Esophagus muscularis mucosa (tissue), 4 donors: Measurements from ENCODE around the gene ST7. TPM values are rescaled to one million over a fixed set of nuclear protein-coding genes. Genes with fewer than 3 reads are reported as not detected.

Source experiments
- DNase-seq: peaks from one replicate; pipeline ENCODE4 v3.0.0-alpha.2; 2017; ENCODE audit errors: extremely low spot score
- H3K27ac ChIP-seq, 4 donors: fragments of 200-600 bp; sonication (generic); replicated peaks in 1 of 4; 1 replicate in 3 of 4; 2 replicates in 1 of 4; pipeline ENCODE4 v1.5.1; 2016 to 2019; ENCODE audit warnings: mild to moderate bottlenecking in 1 of 4
- H3K27me3 ChIP-seq, 4 donors: fragments of 200-600 bp; sonication (generic); one replicate each; pipeline versions ENCODE4 v1.5.1 to v1.6.0; 2016 to 2019
- H3K36me3 ChIP-seq, 4 donors: fragments of 200-600 bp; sonication (generic); one replicate each; pipeline ENCODE4 v1.5.1; 2016 to 2019
- H3K4me1 ChIP-seq, 4 donors: fragments of 200-600 bp; sonication (generic); one replicate each; pipeline ENCODE4 v1.5.1; 2016 to 2019
- H3K4me3 ChIP-seq, 4 donors: fragments of 200-600 bp; sonication (generic); 1 replicate in 2 of 4; 2 replicates in 2 of 4; pipeline ENCODE4 v1.5.1; 2016 to 2019; ENCODE audit warnings: mild to moderate bottlenecking in 4 of 4, moderate library complexity in 1 of 4
- H3K9me3 ChIP-seq, 4 donors: fragments of 200-600 bp; sonication (generic); 1 replicate in 3 of 4; 2 replicates in 1 of 4; pipeline ENCODE4 v1.5.1; 2016 to 2019
- EP300 ChIP-seq: sonication (generic); formaldehyde crosslinking; IDR thresholded peaks from one replicate; pipeline ENCODE4 v1.6.1; 2017; ENCODE audit warnings: antibody characterized with exemption
- POLR2A ChIP-seq: fragments of 450-650 bp; IDR thresholded peaks from one replicate; pipeline ENCODE4 v1.6.1; 2017; ENCODE audit warnings: antibody characterized with exemption, moderate library complexity, mild to moderate bottlenecking, low read depth
- POLR2AphosphoS5 ChIP-seq, 2 donors: sonication (generic); formaldehyde crosslinking; IDR thresholded peaks; one replicate each; pipeline ENCODE4 v1.6.1; 2017; ENCODE audit warnings: antibody characterized with exemption in 2 of 2
- WGBS: methylation state at CpG from one replicate; pipeline ENCODE4 v1.1.5; 2018; 5-methylcytosine and 5-hydroxymethylcytosine counted together
- intact Hi-C: fragments of 100-400 bp; cut with DNase I; formaldehyde crosslinking; loops from one replicate; pipeline ENCODE4 v1.15.1; 2023
- total RNA-seq, 4 donors: library from RNA; depleted of rRNA; stranded (reverse); fragments of >200 nt; gene quantifications; one replicate each; pipeline versions ENCODE4 v1.1.0 to v1.2.1, GENCODE V29; 2016
- TF ChIP-seq, protein P1 (sequence below), 3 experiments: fragments of 200-600 bp in 2 of 3; fragments of 450-650 bp in 1 of 3; sonication (generic) in 2 of 3; IDR thresholded peaks; one replicate each; pipeline ENCODE4 v1.5.1; 2017 to 2019; ENCODE audit warnings: antibody characterized with exemption in 3 of 3, mild to moderate bottlenecking in 2 of 3, moderate library complexity in 1 of 3

The ST7 gene
- total RNA-seq, 4 donors from 2014 or later = 16.9 to 22.0 (median 18.2) TPM

DNA sequence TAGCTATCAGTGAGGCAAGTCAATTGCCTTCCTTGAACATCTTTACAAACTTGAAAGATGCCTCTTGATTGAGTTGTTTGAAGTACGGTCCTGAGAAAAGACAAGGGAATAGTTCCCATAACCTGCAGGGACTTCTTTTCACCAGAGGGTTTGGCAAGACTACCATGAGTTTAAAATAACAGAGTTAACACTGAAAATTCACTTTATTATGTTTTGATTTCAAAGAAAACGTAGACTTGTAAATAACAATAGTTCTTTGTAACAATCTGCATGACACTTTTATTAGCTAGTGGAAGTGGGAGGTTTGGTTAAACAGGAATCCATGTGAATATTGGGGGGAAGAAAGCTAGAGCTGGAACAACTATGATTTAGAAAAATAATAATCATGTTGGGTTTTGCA, 320.0 kb downstream of the ST7 start:
- intact Hi-C loops = no loop called here
- no peaks in the 10 kb centered on the region for H3K4me1 ChIP-seq
- DNase-seq = no peak
- H3K36me3 ChIP-seq = no peaks in the 10 kb centered on the region
- peaks cover 0 to 10% (median 0%) of the 10 kb centered on the region in 4 donors for H3K27me3 ChIP-seq
- H3K4me3 ChIP-seq = no peak overlapping the region
- H3K9me3 ChIP-seq = no peaks in the 10 kb centered on the region
- TF ChIP-seq EP300 = no peak
- no peak for TF ChIP-seq POLR2AphosphoS5 (IDR thresholded peaks at IDR 0.05)
- TF ChIP-seq, protein P1, sequence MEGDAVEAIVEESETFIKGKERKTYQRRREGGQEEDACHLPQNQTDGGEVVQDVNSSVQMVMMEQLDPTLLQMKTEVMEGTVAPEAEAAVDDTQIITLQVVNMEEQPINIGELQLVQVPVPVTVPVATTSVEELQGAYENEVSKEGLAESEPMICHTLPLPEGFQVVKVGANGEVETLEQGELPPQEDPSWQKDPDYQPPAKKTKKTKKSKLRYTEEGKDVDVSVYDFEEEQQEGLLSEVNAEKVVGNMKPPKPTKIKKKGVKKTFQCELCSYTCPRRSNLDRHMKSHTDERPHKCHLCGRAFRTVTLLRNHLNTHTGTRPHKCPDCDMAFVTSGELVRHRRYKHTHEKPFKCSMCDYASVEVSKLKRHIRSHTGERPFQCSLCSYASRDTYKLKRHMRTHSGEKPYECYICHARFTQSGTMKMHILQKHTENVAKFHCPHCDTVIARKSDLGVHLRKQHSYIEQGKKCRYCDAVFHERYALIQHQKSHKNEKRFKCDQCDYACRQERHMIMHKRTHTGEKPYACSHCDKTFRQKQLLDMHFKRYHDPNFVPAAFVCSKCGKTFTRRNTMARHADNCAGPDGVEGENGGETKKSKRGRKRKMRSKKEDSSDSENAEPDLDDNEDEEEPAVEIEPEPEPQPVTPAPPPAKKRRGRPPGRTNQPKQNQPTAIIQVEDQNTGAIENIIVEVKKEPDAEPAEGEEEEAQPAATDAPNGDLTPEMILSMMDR (IDR thresholded peaks at IDR 0.05) = no peak
- TF ChIP-seq POLR2A = no peak
- 74% methylated on average over 2 of the region's 2 CpGs for WGBS
- H3K27ac ChIP-seq = no peak overlapping the region

DNA sequence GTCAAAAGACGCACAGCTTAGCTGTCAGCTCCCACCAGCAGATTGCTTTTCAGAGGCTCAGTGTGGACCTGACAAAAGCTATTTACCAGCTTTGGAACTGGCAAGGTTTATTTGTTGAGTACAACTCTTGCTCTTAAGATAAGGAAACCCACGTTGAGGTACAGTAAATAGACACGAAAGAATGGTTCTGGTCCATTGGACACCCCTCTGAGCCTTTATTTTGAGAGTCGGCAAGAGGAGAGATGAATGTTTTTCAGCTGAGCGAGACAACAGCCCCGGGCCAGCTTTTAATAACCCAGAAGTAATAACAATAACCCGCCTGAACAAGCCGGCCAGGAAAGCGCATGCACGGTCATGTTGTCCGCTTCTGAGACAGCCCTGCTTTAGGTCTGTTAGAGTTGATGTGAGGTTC, 320.5 kb downstream of the ST7 start:
- intact Hi-C loops = no loop called here
- DNase-seq = no peak
- Histone ChIP-seq H3K9me3 (no peaks in the 10 kb centered on the region), H3K36me3 (no peaks in the 10 kb centered on the region), H3K4me1 (no peaks in the 10 kb centered on the region), H3K4me3 (no peak overlapping the region), H3K27ac (no peak overlapping the region), H3K27me3 (peaks cover 0 to 10% (median 0%) of the 10 kb centered on the region in 4 donors)
- 67% methylated on average over 11 of the region's 11 CpGs for WGBS
- TF ChIP-seq POLR2AphosphoS5 (IDR thresholded peaks at IDR 0.05) = no peak
- TF ChIP-seq EP300 = no peak
- TF ChIP-seq, protein P1 (IDR thresholded peaks at IDR 0.05) = no peak
- TF ChIP-seq POLR2A = no peak

DNA sequence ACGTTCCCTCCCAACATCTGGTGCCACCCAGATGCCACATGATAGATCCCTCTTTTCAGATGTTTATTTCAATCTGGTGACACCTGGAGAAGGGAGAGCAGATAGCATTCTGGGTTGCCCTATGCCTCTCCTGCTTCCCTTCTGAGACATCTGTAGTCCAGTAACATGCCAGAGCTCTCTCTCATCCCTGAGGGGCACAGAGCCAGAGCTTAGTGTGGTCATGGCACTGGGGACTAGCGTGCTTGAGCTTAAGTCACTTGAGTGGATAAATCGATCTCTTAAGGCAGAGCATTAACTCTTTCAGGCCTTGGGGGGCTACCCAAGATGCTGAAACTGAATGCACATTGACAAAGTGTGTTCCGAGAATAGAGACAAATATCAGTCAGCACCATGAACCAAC, 321.6 kb downstream of the ST7 start:
- TF ChIP-seq POLR2AphosphoS5 (IDR thresholded peaks at IDR 0.05) (no peak), POLR2A (no peak), EP300 (no peak)
- TF ChIP-seq, protein P1 (IDR thresholded peaks at IDR 0.05) = no peak
- Histone ChIP-seq H3K4me3 (no peak overlapping the region), H3K9me3 (no peaks in the 10 kb centered on the region), H3K36me3 (no peaks in the 10 kb centered on the region), H3K27ac (no peak overlapping the region), H3K4me1 (no peaks in the 10 kb centered on the region), H3K27me3 (peaks cover 0 to 10% (median 0%) of the 10 kb centered on the region in 4 donors)
- DNase-seq = no peak
- intact Hi-C loops = no loop called here
- 68% methylated on average over 4 of the region's 4 CpGs for WGBS

DNA sequence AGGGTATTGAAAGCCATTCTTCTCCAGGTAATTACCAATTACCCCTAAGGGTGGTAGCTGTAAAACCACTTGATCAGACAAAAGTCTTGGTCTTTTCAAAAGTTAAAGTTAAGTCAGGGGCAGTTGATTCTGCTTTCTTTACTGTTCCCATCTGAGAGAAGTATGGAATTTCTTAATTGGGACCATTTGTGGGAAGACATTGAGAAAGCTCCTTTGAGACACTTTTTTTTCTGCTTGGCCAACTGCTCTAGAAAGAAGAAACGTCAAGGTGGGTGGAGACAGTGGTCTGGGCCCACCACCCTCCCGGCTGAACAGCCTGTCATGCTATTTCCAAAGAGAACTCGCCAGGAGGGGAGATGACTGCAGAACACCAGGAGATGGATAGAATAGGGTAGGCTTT, 324.3 kb downstream of the ST7 start:
- WGBS = 75% methylated on average over 3 of the region's 3 CpGs
- no peaks in the 10 kb centered on the region for H3K4me1 ChIP-seq
- H3K9me3 ChIP-seq = no peaks in the 10 kb centered on the region
- no peak for DNase-seq
- intact Hi-C loops = no loop called here
- H3K27me3 ChIP-seq = peaks cover 0 to 10% (median 0%) of the 10 kb centered on the region in 4 donors
- no peak overlapping the region for H3K27ac ChIP-seq
- TF ChIP-seq, protein P1 (IDR thresholded peaks at IDR 0.05) = no peak
- no peak for TF ChIP-seq POLR2A
- no peak for TF ChIP-seq POLR2AphosphoS5 (IDR thresholded peaks at IDR 0.05)
- no peak for TF ChIP-seq EP300
- H3K36me3 ChIP-seq = no peaks in the 10 kb centered on the region
- H3K4me3 ChIP-seq = no peak overlapping the region

DNA sequence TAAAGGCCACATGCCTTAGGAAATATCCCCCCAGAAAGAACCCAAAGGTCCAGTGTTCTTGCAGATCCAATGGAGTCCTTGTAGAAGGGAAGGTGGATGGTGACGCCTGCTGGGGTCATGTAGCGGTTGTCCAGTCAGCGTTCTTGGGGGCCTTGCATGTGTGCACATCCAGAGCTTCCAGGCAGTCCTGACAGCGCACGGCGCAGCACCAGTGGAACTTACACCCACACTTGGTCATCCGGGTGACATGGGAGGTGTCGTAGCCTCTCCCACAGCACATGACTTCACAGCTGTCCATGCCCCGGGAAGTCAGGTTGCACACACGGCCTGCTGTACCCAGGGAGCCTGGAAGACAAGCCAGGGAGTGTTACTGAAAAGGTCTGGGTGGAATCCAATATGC, 324.7 kb downstream of the ST7 start:
- Histone ChIP-seq H3K4me1 (no peaks in the 10 kb centered on the region), H3K9me3 (no peaks in the 10 kb centered on the region), H3K27ac (no peak overlapping the region), H3K4me3 (no peak overlapping the region), H3K36me3 (no peaks in the 10 kb centered on the region), H3K27me3 (peaks cover 0 to 10% (median 0%) of the 10 kb centered on the region in 4 donors)
- DNase-seq = no peak
- WGBS = 97% methylated on average over 6 of the region's 10 CpGs
- intact Hi-C loops = no loop called here
- no peak for TF ChIP-seq EP300
- no peak for TF ChIP-seq POLR2A
- TF ChIP-seq, protein P1 (IDR thresholded peaks at IDR 0.05) = no peak
- TF ChIP-seq POLR2AphosphoS5 (IDR thresholded peaks at IDR 0.05) = no peak
